ENCODE measurements around the gene SOX15. TPM values are rescaled to one million over a fixed set of nuclear protein-coding genes. Genes with fewer than 3 reads are reported as not detected.

SOX15 gene
- total RNA-seq (1 to 10 TPM in 2 of 5 experiments, under 1 TPM in 3; 0.44 to 1.6 (median 0.56) TPM), polyA plus RNA-seq (not detected), total RNA-seq (0.54 reads per million)

DNA sequence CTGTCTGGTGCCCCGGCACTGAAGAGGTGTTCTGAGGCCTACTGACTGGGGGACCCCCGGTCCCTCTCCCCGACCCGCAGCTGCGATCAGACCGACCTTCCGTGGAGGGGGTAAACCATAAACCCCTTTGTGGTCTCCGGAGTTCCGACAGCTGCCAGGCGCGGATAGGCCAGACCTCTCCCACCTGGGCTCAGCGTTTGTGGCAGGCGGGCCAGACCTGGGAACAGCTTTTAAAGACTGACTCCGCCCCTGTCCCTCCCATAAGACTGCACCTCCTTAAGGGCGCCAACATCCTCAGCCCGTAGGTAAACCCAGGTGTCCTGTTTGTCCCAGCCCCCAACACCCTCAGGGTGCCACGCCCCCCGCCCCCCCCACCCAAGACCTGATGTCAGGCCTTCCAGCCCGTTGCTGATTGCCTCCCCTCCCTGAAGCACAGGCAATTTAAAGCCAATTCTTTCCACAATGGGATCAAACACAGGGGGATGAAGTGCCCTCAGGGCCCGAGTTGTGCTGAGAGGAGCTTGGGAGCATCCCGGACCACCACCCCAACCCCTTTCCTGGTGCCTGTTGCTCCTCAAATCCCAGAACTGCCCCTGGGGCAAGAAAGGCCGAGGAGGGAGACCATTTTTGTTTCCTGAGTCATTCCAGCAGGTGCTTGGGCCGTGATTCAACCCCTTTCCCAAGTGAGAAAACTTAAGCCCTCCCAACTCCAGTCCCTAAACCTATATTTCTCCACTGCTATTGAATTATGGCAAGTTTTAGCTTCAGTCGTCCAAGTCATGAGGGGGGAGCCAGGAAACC is at the start of gene SOX15:
TSS of gene SOX15 (minus strand) at position 204 of the 801 bp plus-strand sequence. CDS start 418 bp downstream, outside the sequence.
- Histone ChIP-seq H3K27me3 (ENCODE audit: control insufficient read depth in 2 of 2, insufficient read depth in 2 of 2, low read length in 2 of 2) (no peaks in the 10 kb centered on the region), H3K4me3 (ENCODE audit: low read length) (no peak within 1 kb of the TSS), H3K9me3 (ENCODE audit: control insufficient read depth in 2 of 3, low read length in 3 of 3) (no peaks in the 10 kb centered on the region), H3K36me3 (ENCODE audit: control insufficient read depth in 2 of 3, insufficient read depth in 3 of 3, low read length in 3 of 3) (peaks cover 16 to 72% (median 29%) of the 10 kb centered on the region in 3 experiments), H3K27ac (ENCODE audit: low read depth, low read length) (no peak within 1 kb of the TSS), H3K4me1 (ENCODE audit: control insufficient read depth in 2 of 2, insufficient read depth in 2 of 2, low read length in 2 of 2) (peaks cover 2 to 4% of the 10 kb centered on the region in 2 donors)
- CTCF ChIA-PET, result interaction anchor here (0.6 to 3.0 kb wide), 14 partner anchors 9 to 234 kb away, joined by 3 to 19 read pairs (median 4); partner anchors contain the start of genes ATP1B2, SAT2, TMEM256 and TP53
- peak within 1 kb of the TSS in 6 of 9 donors; percentile 6 to 38 (median 25) for H3K27ac Mint-ChIP-seq
- intact Hi-C loops (cut with micrococcal nuclease), result loop anchor here (1.0 to 2.0 kb wide), 7 partner anchors 17 to 310 kb away; partner anchors contain the start of gene SENP3 (in 1 of the 2)
- H3K9me3 Mint-ChIP-seq, result no peaks in the 10 kb centered on the region
- H3K27me3 Mint-ChIP-seq, result no peaks in the 10 kb centered on the region
- H3K36me3 Mint-ChIP-seq, result peaks cover 6 to 34% (median 16%) of the 10 kb centered on the region in 5 donors
- DNase-seq (no peak), ATAC-seq (no peak)
- POLR2A ChIA-PET, result interaction anchor here (0.6 to 2.5 kb wide), 12 partner anchors 9 to 153 kb away, joined by 3 to 13 read pairs (median 4); partner anchors contain the start of genes FGF11 and TP53
- no peak within 1 kb of the TSS for H3K4me3 Mint-ChIP-seq
- peaks cover under 1 to 6% (median 5%) of the 10 kb centered on the region in 7 donors for H3K4me1 Mint-ChIP-seq

- ChIA-PET CTCF (interaction anchor here (0.6 to 0.7 kb wide), 2 partner anchors 31 to 309 kb away, joined by 3 read pairs; no protein-coding TSS in a partner anchor), POLR2A (interaction anchor here (0.9 kb wide), 1 partner anchor 381 kb away, joined by 4 read pairs; no protein-coding TSS in a partner anchor)
- Histone ChIP-seq H3K9me3 (ENCODE audit: control insufficient read depth in 2 of 3, low read length in 3 of 3) (no peaks in the 10 kb centered on the region), H3K4me3 (ENCODE audit: low read length) (no peak overlapping the region), H3K36me3 (ENCODE audit: control insufficient read depth in 2 of 3, insufficient read depth in 3 of 3, low read length in 3 of 3) (no peaks in the 10 kb centered on the region), H3K27ac (ENCODE audit: low read depth, low read length) (no peak overlapping the region), H3K27me3 (ENCODE audit: control insufficient read depth in 2 of 2, insufficient read depth in 2 of 2, low read length in 2 of 2) (no peaks in the 10 kb centered on the region), H3K4me1 (ENCODE audit: control insufficient read depth in 2 of 2, insufficient read depth in 2 of 2, low read length in 2 of 2) (no peaks in the 10 kb centered on the region)
- Mint-ChIP-seq H3K27ac (no peak overlapping the region), H3K4me3 (no peak overlapping the region), H3K36me3 (no peaks in the 10 kb centered on the region), H3K4me1 (peaks cover 0 to 4% (median 0%) of the 10 kb centered on the region in 7 donors), H3K27me3 (peaks cover 0 to 7% (median 0%) of the 10 kb centered on the region in 5 donors), H3K9me3 (no peaks in the 10 kb centered on the region)
- intact Hi-C loops (cut with micrococcal nuclease), result no loop called here
- ATAC-seq, result no peak
- DNase-seq, result no peak
Observed at GRCh38 chr17:7636163-7636562, 46.3 kb upstream of the SOX15 start.

GRCh38 chr17:7634384-7634783 is 44.5 kb upstream of the SOX15 start:
- Mint-ChIP-seq H3K4me1 (peaks cover 0 to 4% (median 0%) of the 10 kb centered on the region in 7 donors), H3K4me3 (no peak overlapping the region)
- POLR2A ChIA-PET, result interaction anchor here (1.1 kb wide), 1 partner anchor 8 kb away, joined by 4 read pairs; no protein-coding TSS in a partner anchor

GRCh38 chr17:7633093-7633492 is 43.2 kb upstream of the SOX15 start:
- Histone ChIP-seq H3K27ac (ENCODE audit: low read depth, low read length) (no peak overlapping the region), H3K4me1 (ENCODE audit: control insufficient read depth in 2 of 2, insufficient read depth in 2 of 2, low read length in 2 of 2) (no peaks in the 10 kb centered on the region), H3K36me3 (ENCODE audit: control insufficient read depth in 2 of 3, insufficient read depth in 3 of 3, low read length in 3 of 3) (no peaks in the 10 kb centered on the region), H3K9me3 (ENCODE audit: control insufficient read depth in 2 of 3, low read length in 3 of 3) (no peaks in the 10 kb centered on the region), H3K27me3 (ENCODE audit: control insufficient read depth in 2 of 2, insufficient read depth in 2 of 2, low read length in 2 of 2) (no peaks in the 10 kb centered on the region), H3K4me3 (ENCODE audit: low read length) (no peak overlapping the region)
- CTCF ChIA-PET, result interaction anchor here (0.7 to 2.8 kb wide), 5 partner anchors 10 to 54 kb away, joined by 3 to 25 read pairs (median 7); partner anchors contain the start of genes FXR2, TP53 and WRAP53
- intact Hi-C loops (cut with micrococcal nuclease), result loop anchor here in 1 of 2 donors (2.0 kb wide), 1 partner anchor 40 kb away; no protein-coding TSS in a partner anchor
- ATAC-seq (no peak), DNase-seq (no peak)
- Mint-ChIP-seq H3K27me3 (peaks cover 0 to 2% (median 0%) of the 10 kb centered on the region in 5 donors), H3K36me3 (no peaks in the 10 kb centered on the region), H3K4me1 (peaks cover 0 to 5% (median 0%) of the 10 kb centered on the region in 7 donors), H3K9me3 (no peaks in the 10 kb centered on the region), H3K4me3 (no peak overlapping the region), H3K27ac (no peak overlapping the region)
- POLR2A ChIA-PET, result interaction anchor here (0.7 to 3.6 kb wide), 6 partner anchors 10 to 603 kb away, joined by 3 to 31 read pairs (median 4); partner anchors contain the start of genes TP53 and WRAP53

More at GRCh38 chr17:7634384-7634783, 44.5 kb upstream of the SOX15 start:
- H3K9me3 Mint-ChIP-seq, result no peaks in the 10 kb centered on the region
- H3K4me3 ChIP-seq (ENCODE audit: low read length), result no peak overlapping the region
- H3K27ac ChIP-seq (ENCODE audit: low read depth, low read length), result no peak overlapping the region
- H3K27me3 Mint-ChIP-seq, result peaks cover 0 to 6% (median 0%) of the 10 kb centered on the region in 5 donors
- H3K27me3 ChIP-seq (ENCODE audit: control insufficient read depth in 2 of 2, insufficient read depth in 2 of 2, low read length in 2 of 2), result no peaks in the 10 kb centered on the region
- CTCF ChIA-PET, result interaction anchor here (0.6 to 1.1 kb wide), 2 partner anchors 16 to 53 kb away, joined by 3 to 6 read pairs; partner anchors contain the start of gene TP53
- no peaks in the 10 kb centered on the region for H3K36me3 ChIP-seq (ENCODE audit: control insufficient read depth in 2 of 3, insufficient read depth in 3 of 3, low read length in 3 of 3)
- no peak overlapping the region for H3K27ac Mint-ChIP-seq
- no peaks in the 10 kb centered on the region for H3K36me3 Mint-ChIP-seq
- intact Hi-C loops (cut with micrococcal nuclease), result no loop called here
- no peak for DNase-seq
- ATAC-seq, result no peak
- H3K4me1 ChIP-seq (ENCODE audit: control insufficient read depth in 2 of 2, insufficient read depth in 2 of 2, low read length in 2 of 2), result no peaks in the 10 kb centered on the region
- H3K9me3 ChIP-seq (ENCODE audit: control insufficient read depth in 2 of 3, low read length in 3 of 3), result no peaks in the 10 kb centered on the region

GRCh38 chr17:7632492-7632894 is 42.6 kb upstream of the SOX15 start:
- H3K27ac Mint-ChIP-seq, result peak overlapping the region in 1 of 9 donors; percentile 48
- DNase-seq, result peak in 4 of 9 donors; percentile 11 to 39 (median 28)
- Histone ChIP-seq H3K4me3 (ENCODE audit: low read length) (no peak overlapping the region), H3K36me3 (ENCODE audit: control insufficient read depth in 2 of 3, insufficient read depth in 3 of 3, low read length in 3 of 3) (peaks cover 0 to 2% (median 0%) of the 10 kb centered on the region in 3 experiments), H3K4me1 (ENCODE audit: control insufficient read depth in 2 of 2, insufficient read depth in 2 of 2, low read length in 2 of 2) (no peaks in the 10 kb centered on the region), H3K27me3 (ENCODE audit: control insufficient read depth in 2 of 2, insufficient read depth in 2 of 2, low read length in 2 of 2) (no peaks in the 10 kb centered on the region), H3K9me3 (ENCODE audit: control insufficient read depth in 2 of 3, low read length in 3 of 3) (no peaks in the 10 kb centered on the region), H3K27ac (ENCODE audit: low read depth, low read length) (no peak overlapping the region)
- no peaks in the 10 kb centered on the region for H3K9me3 Mint-ChIP-seq
- CTCF ChIA-PET, result interaction anchor here (0.6 to 2.8 kb wide), 7 partner anchors 10 to 82 kb away, joined by 3 to 25 read pairs (median 7); partner anchors contain the start of genes FXR2, TP53 and WRAP53
- peak; percentile 54 for ATAC-seq
- POLR2A ChIA-PET, result interaction anchor here (0.7 to 3.6 kb wide), 4 partner anchors 10 to 55 kb away, joined by 3 to 31 read pairs (median 4); partner anchors contain the start of genes TP53 and WRAP53
- intact Hi-C loops (cut with micrococcal nuclease), result loop anchor here (1.0 to 2.0 kb wide), 2 partner anchors 40 to 56 kb away; partner anchors contain the start of gene WRAP53 (in 2 of the 2)
- no peaks in the 10 kb centered on the region for H3K36me3 Mint-ChIP-seq
- peak overlapping the region in 1 of 10 donors; percentile 30 for H3K4me3 Mint-ChIP-seq
- H3K27me3 Mint-ChIP-seq, result peaks cover 0 to 2% (median 0%) of the 10 kb centered on the region in 5 donors
- H3K4me1 Mint-ChIP-seq, result peaks cover 0 to 7% (median 4%) of the 10 kb centered on the region in 7 donors

Data from naive thymus-derived CD4-positive, alpha-beta T cell (primary cell).